ENCODE results near the gene MARK3. TPM values are rescaled to one million over a fixed set of nuclear protein-coding genes. Genes with fewer than 3 reads are reported as not detected.

MARK3 gene
- total and polyA plus RNA-seq, 2 donors (not counting 1 experiment from before 2014, with no cell fraction given): 73.0 to 142 TPM

DNA sequence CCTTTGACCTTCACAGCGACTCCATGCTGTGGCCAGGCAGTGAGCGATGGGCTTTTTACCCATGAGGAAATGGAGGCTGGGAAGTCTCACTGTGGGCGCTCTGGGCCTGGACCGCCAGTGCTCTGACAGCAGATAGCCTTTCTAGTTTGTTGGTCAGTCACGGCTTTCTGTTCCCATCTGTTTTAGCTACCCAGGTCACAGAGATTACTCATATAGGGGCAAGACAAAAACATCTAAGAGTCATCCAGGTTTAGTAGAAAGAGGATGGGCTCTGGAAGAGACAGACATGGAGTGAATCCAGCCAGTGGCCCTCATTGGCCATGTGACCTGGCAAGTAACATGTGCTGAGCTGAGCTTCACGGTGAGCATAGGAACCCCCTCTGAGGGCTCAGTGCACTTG lies 68.6 kb downstream of the MARK3 start:
- H4K20me1 ChIP-seq (ENCODE audit: control insufficient read depth, insufficient read depth, low read length, poor library complexity, severe bottlenecking): peaks cover 13% of the 10 kb centered on the region
- CTCF ChIA-PET: no interaction called here
- no peak overlapping the region for H3K27ac Mint-ChIP-seq

DNA sequence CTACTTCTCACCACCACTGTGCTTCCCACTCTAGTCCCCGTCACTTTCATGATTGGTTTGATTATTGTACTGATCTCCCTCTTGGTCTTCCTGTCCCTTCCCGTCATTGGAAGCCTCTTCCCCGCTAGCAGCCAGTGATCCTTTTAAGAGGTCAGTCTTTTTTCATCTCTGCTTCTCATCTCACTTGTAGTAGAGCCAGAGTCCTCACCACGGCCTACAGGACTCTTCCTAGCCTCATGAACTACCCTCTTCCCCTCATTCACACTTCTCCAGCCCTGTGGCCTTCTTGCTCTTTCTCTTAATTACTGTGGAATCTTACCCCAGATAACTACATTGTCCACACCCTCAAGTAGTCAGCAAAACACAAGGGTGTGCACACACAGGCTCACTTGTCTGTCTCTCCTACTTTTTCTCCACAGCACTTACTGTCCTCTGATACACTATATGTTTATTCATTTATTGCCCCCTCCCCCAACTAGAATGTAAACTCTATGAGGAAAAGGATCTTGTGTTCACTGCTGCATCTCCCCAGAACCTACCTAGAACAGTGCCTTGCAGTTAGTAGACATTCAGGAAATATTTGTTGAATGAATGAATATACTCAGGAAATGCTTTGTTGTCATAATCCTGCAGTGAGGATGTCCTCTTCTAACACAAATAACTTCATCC lies 71.1 kb downstream of the MARK3 start:
- ChIA-PET CTCF (no interaction called here), POLR2A (no interaction called here)
- peaks cover 6% of the 10 kb centered on the region for H3K79me2 ChIP-seq (ENCODE audit: control insufficient read depth, insufficient read depth, low read length)
- Mint-ChIP-seq H3K9me3 (ENCODE audit: insufficient read depth) (no peaks in the 10 kb centered on the region), H3K4me3 (no peak overlapping the region), H3K27me3 (no peaks in the 10 kb centered on the region), H3K4me1 (peaks cover under 1% of the 10 kb centered on the region), H3K27ac (no peak overlapping the region)
- no peak overlapping the region for H2AFZ ChIP-seq (ENCODE audit: insufficient read depth, low read depth, low read length, poor library complexity, severe bottlenecking)
- no peaks in the 10 kb centered on the region for H3K9me3 ChIP-seq (ENCODE audit: control extremely low read depth in 1 of 3, control insufficient read depth in 2 of 3, insufficient read depth in 1 of 3, low read length in 2 of 3)
- no peak for ATAC-seq (ENCODE audit: low read depth)
- TF ChIP-seq, protein P1, sequence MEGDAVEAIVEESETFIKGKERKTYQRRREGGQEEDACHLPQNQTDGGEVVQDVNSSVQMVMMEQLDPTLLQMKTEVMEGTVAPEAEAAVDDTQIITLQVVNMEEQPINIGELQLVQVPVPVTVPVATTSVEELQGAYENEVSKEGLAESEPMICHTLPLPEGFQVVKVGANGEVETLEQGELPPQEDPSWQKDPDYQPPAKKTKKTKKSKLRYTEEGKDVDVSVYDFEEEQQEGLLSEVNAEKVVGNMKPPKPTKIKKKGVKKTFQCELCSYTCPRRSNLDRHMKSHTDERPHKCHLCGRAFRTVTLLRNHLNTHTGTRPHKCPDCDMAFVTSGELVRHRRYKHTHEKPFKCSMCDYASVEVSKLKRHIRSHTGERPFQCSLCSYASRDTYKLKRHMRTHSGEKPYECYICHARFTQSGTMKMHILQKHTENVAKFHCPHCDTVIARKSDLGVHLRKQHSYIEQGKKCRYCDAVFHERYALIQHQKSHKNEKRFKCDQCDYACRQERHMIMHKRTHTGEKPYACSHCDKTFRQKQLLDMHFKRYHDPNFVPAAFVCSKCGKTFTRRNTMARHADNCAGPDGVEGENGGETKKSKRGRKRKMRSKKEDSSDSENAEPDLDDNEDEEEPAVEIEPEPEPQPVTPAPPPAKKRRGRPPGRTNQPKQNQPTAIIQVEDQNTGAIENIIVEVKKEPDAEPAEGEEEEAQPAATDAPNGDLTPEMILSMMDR (IDR thresholded peaks at IDR 0.05): no peak
- TF ChIP-seq EZH2 (IDR thresholded peaks at IDR 0.05; ENCODE audit: borderline replicate concordance, insufficient read depth, low read depth, low read length, poor library complexity, severe bottlenecking): no peak
- H3K4me1 ChIP-seq (ENCODE audit: control insufficient read depth in 2 of 2, insufficient read depth in 2 of 2, low read length in 2 of 2): no peaks in the 10 kb centered on the region
- H3K4me3 ChIP-seq (ENCODE audit: control extremely low read depth in 1 of 5, extremely low read depth in 1 of 5, insufficient read depth in 1 of 5, low read depth in 2 of 5, low read length in 4 of 5): no peak overlapping the region
- H3K9ac ChIP-seq (ENCODE audit: low read length): no peak overlapping the region
- no peak overlapping the region for H3K27ac ChIP-seq (ENCODE audit: low read length in 2 of 2)
- DNase-seq: no peak
- no peak overlapping the region for H3K4me2 ChIP-seq (replicated peaks; ENCODE audit: low read depth, low read length, poor library complexity, severe bottlenecking)
- intact Hi-C loops (cut with micrococcal nuclease): no loop called here
- WGBS (ENCODE audit: insufficient coverage): 97% methylated on average over 3 of the region's 4 CpGs
- H4K20me1 ChIP-seq (ENCODE audit: control insufficient read depth, insufficient read depth, low read length, poor library complexity, severe bottlenecking): peaks cover 13% of the 10 kb centered on the region
- H3K36me3 ChIP-seq (replicated peaks in 1 of 2; ENCODE audit: control extremely low read depth in 1 of 2, control insufficient read depth in 1 of 2, extremely low read depth in 1 of 2, insufficient read depth in 2 of 2, low read length in 1 of 2): peaks cover 1 to 48% of the 10 kb centered on the region in 2 experiments
- no peaks in the 10 kb centered on the region for H3K27me3 ChIP-seq (replicated peaks in 1 of 4; ENCODE audit: control extremely low read depth in 1 of 4, control insufficient read depth in 3 of 4, insufficient read depth in 4 of 4, low read length in 3 of 4)

More for the DNA sequence above, 68.6 kb downstream of the MARK3 start:
- Mint-ChIP-seq H3K4me1 (peaks cover 2% of the 10 kb centered on the region), H3K27me3 (no peaks in the 10 kb centered on the region), H3K4me3 (no peak overlapping the region), H3K9me3 (ENCODE audit: insufficient read depth) (no peaks in the 10 kb centered on the region)
- peaks cover 1 to 41% of the 10 kb centered on the region in 2 experiments for H3K36me3 ChIP-seq (replicated peaks in 1 of 2; ENCODE audit: control extremely low read depth in 1 of 2, control insufficient read depth in 1 of 2, extremely low read depth in 1 of 2, insufficient read depth in 2 of 2, low read length in 1 of 2)
- no peak overlapping the region for H3K4me3 ChIP-seq (ENCODE audit: control extremely low read depth in 1 of 5, extremely low read depth in 1 of 5, insufficient read depth in 1 of 5, low read depth in 2 of 5, low read length in 4 of 5)
- no peak overlapping the region for H2AFZ ChIP-seq (ENCODE audit: insufficient read depth, low read depth, low read length, poor library complexity, severe bottlenecking)
- H3K79me2 ChIP-seq (ENCODE audit: control insufficient read depth, insufficient read depth, low read length): peaks cover 6% of the 10 kb centered on the region
- H3K27me3 ChIP-seq (replicated peaks in 1 of 4; ENCODE audit: control extremely low read depth in 1 of 4, control insufficient read depth in 3 of 4, insufficient read depth in 4 of 4, low read length in 3 of 4): no peaks in the 10 kb centered on the region
- POLR2A ChIA-PET: no interaction called here
- ATAC-seq (ENCODE audit: low read depth) (no peak), DNase-seq (no peak)
- intact Hi-C loops (cut with micrococcal nuclease): no loop called here
- 100% methylated on average over 4 of the region's 6 CpGs for WGBS (ENCODE audit: insufficient coverage)
- H3K9ac ChIP-seq (ENCODE audit: low read length): no peak overlapping the region
- H3K4me2 ChIP-seq (replicated peaks; ENCODE audit: low read depth, low read length, poor library complexity, severe bottlenecking): no peak overlapping the region
- TF ChIP-seq, protein P1 (IDR thresholded peaks at IDR 0.05): no peak
- TF ChIP-seq EZH2 (IDR thresholded peaks at IDR 0.05; ENCODE audit: borderline replicate concordance, insufficient read depth, low read depth, low read length, poor library complexity, severe bottlenecking): no peak
- no peak overlapping the region for H3K27ac ChIP-seq (ENCODE audit: low read length in 2 of 2)
- H3K4me1 ChIP-seq (ENCODE audit: control insufficient read depth in 2 of 2, insufficient read depth in 2 of 2, low read length in 2 of 2): no peaks in the 10 kb centered on the region
- H3K9me3 ChIP-seq (ENCODE audit: control extremely low read depth in 1 of 3, control insufficient read depth in 2 of 3, insufficient read depth in 1 of 3, low read length in 2 of 3): no peaks in the 10 kb centered on the region

Data from B cell (primary cell).